HepG2 (cell line): ENCODE data around the gene ZBTB32. TPM values are rescaled to one million over a fixed set of nuclear protein-coding genes. Genes with fewer than 3 reads are reported as not detected.

Source experiments
- ATAC-seq: fragments of 200-7000 bp; cut with Tn5 transposase; 3 replicates; pipeline ENCODE4 v1.9.1; 2020; ENCODE audit warnings: mild to moderate bottlenecking, moderate library complexity
- BruUV-seq: library from RNA; stranded (reverse); fragments of 400-500 nt; replicated peaks from 2 replicates; lab custom pipeline; 2021; lab: Mats Ljungman, UMichigan
- CTCF ChIA-PET: fragments of 300-600 bp; formaldehyde crosslinking; extraction: SDS; loops from one replicate; lab custom pipeline; 2021; ENCODE audit warnings: low total read pairs, inconsistent platforms, low intra/inter-chr PET ratio; lab: Yijun Ruan, JAX
- POLR2A ChIA-PET: fragments of 350-600 bp; sonication (Branson Sonifier 250); formaldehyde crosslinking; loops from one replicate; lab custom pipeline; 2020; ENCODE audit warnings: antibody characterized with exemption, inconsistent platforms; lab: Yijun Ruan, JAX
- DNase-seq: peaks from one replicate; pipeline ENCODE4 v3.0.0-alpha.2; 2015; ENCODE audit warnings: low spot score
- FAIRE-seq: peaks from 3 replicates; lab custom pipeline; 2011; peaks lifted over from hg19 to GRCh38; lab: Jason Lieb, UNC
- H2AFZ ChIP-seq: one replicate; pipeline ENCODE4 v1.6.1; 2011; ENCODE audit warnings: low read length, inconsistent platforms
- H3K27ac ChIP-seq: fragments of 300-600 bp; 3 replicates; pipeline ENCODE4 v1.8.0; 2011; ENCODE audit warnings: mixed run types, mild to moderate bottlenecking, mixed read lengths, low read length, inconsistent platforms; ENCODE audit not compliant: insufficient read depth; ENCODE audit errors: extremely low read length
- H3K27me3 ChIP-seq, 2 experiments: fragments of 200-600 bp in 1 of 2; 2 replicates in 1 of 2; 3 replicates in 1 of 2; pipeline versions ENCODE4 v1.6.0 to v1.8.0; 2011; ENCODE audit warnings: low read length in 2 of 2, mild to moderate bottlenecking in 2 of 2, moderate library complexity in 2 of 2, inconsistent platforms in 1 of 2; ENCODE audit not compliant: insufficient read depth in 2 of 2, control insufficient read depth in 1 of 2
- H3K36me3 ChIP-seq, 2 experiments: fragments of 200-600 bp in 1 of 2; replicated peaks in 1 of 2; 2 replicates in 1 of 2; 3 replicates in 1 of 2; pipeline versions ENCODE4 v1.5.1 to v1.8.0; 2011; ENCODE audit warnings: low read length in 2 of 2, inconsistent platforms in 1 of 2; ENCODE audit not compliant: insufficient read depth in 2 of 2, control insufficient read depth in 1 of 2
- H3K4me1 ChIP-seq: 2 replicates; pipeline ENCODE4 v1.5.1; 2012; ENCODE audit warnings: low read length, inconsistent platforms; ENCODE audit not compliant: insufficient read depth
- H3K4me2 ChIP-seq: 2 replicates; pipeline ENCODE4 v1.6.0; 2011; ENCODE audit warnings: low read depth, low read length, inconsistent platforms
- H3K4me3 ChIP-seq, 3 experiments: fragments of 200-600 bp in 1 of 3; sonication (generic), shearing (Covaris generic) in 1 of 3; replicated peaks in 1 of 3; 2 replicates each; pipeline ENCODE4 v1.5.1; 2011 to 2016; ENCODE audit warnings: low read length in 3 of 3, inconsistent platforms in 2 of 3, low read depth in 2 of 3, mild to moderate bottlenecking in 2 of 3, control low read depth in 1 of 3, mixed read lengths in 1 of 3; ENCODE audit not compliant: insufficient read depth in 1 of 3
- H3K79me2 ChIP-seq: one replicate; pipeline ENCODE4 v1.6.1; 2011; ENCODE audit warnings: low read length, inconsistent platforms; ENCODE audit not compliant: insufficient read depth
- H3K9ac ChIP-seq: 2 replicates; pipeline ENCODE4 v1.6.0; 2011; ENCODE audit warnings: mild to moderate bottlenecking, low read depth, low read length, inconsistent platforms; ENCODE audit not compliant: insufficient read depth
- H3K9me3 ChIP-seq: 2 replicates; pipeline ENCODE4 v1.5.1; 2012; ENCODE audit warnings: mild to moderate bottlenecking, low read length
- H4K20me1 ChIP-seq: 2 replicates; pipeline ENCODE4 v1.6.0; 2011; ENCODE audit warnings: inconsistent platforms, mild to moderate bottlenecking, low read length, moderate library complexity; ENCODE audit not compliant: insufficient read depth
- AGO1 ChIP-seq: fragments of 200-400 bp; formaldehyde crosslinking; IDR thresholded peaks from 2 replicates; pipeline ENCODE4 v1.6.1; 2017; ENCODE audit warnings: mild to moderate bottlenecking, low read depth, low read length, moderate library complexity; ENCODE audit not compliant: poor library complexity, severe bottlenecking
- FOXO1 ChIP-seq: sonication (generic); formaldehyde crosslinking; IDR thresholded peaks from 2 replicates; pipeline ENCODE4 v1.4.0; 2020; ENCODE audit warnings: missing genetic modification reagents
- GMEB2 ChIP-seq: IDR thresholded peaks from 2 replicates; pipeline ENCODE4 v1.6.1; 2016; ENCODE audit warnings: missing biosample characterization, missing genetic modification reagents, low read depth
- HCFC1 ChIP-seq: fragments of 150-350 bp; IDR thresholded peaks from 2 replicates; pipeline ENCODE4 v1.6.1; 2014; ENCODE audit warnings: low read depth, low read length
- HES4 ChIP-seq: sonication (generic); formaldehyde crosslinking; IDR thresholded peaks from 2 replicates; pipeline ENCODE4 v1.9.0; 2021; ENCODE audit warnings: mild to moderate bottlenecking, missing genetic modification reagents, borderline replicate concordance
- HINFP ChIP-seq: sonication (generic); formaldehyde crosslinking; IDR thresholded peaks from 2 replicates; pipeline ENCODE4 v1.4.0; 2020; ENCODE audit warnings: low read depth, mild to moderate bottlenecking, missing genetic modification reagents
- HMGXB4 ChIP-seq, 2 experiments: sonication (generic) in 1 of 2; formaldehyde crosslinking in 1 of 2; IDR thresholded peaks; 2 replicates each; pipeline versions ENCODE4 v1.4.0 to v1.6.1; 2018 to 2020; ENCODE audit warnings: missing genetic modification reagents in 2 of 2, borderline replicate concordance in 1 of 2, low read depth in 1 of 2, mild to moderate bottlenecking in 1 of 2, missing biosample characterization in 1 of 2
- HNRNPUL1 ChIP-seq: fragments of 200-400 bp; formaldehyde crosslinking; IDR thresholded peaks from 2 replicates; pipeline ENCODE4 v1.6.1; 2017; ENCODE audit warnings: low read depth, mild to moderate bottlenecking, low read length, moderate library complexity
- KAT2B ChIP-seq: fragments of 150-350 bp; IDR thresholded peaks from 2 replicates; pipeline ENCODE4 v1.6.1; 2014; ENCODE audit warnings: low read depth, low read length, borderline replicate concordance
- MEIS2 ChIP-seq: sonication (generic); formaldehyde crosslinking; IDR thresholded peaks from 2 replicates; pipeline ENCODE4 v1.9.0; 2021; ENCODE audit warnings: mild to moderate bottlenecking, missing genetic modification reagents
- MTF2 ChIP-seq: sonication (generic); formaldehyde crosslinking; IDR thresholded peaks from 2 replicates; pipeline ENCODE4 v1.5.0; 2020; ENCODE audit warnings: missing genetic modification reagents, borderline replicate concordance
- MYNN ChIP-seq: sonication (generic); formaldehyde crosslinking; IDR thresholded peaks from 2 replicates; pipeline ENCODE4 v1.4.0; 2020; ENCODE audit warnings: mild to moderate bottlenecking, low read depth, missing genetic modification reagents
- NFKB2 ChIP-seq: sonication (generic); formaldehyde crosslinking; IDR thresholded peaks from 2 replicates; pipeline ENCODE4 v1.4.0; 2020; ENCODE audit warnings: missing genetic modification reagents, borderline replicate concordance
- PITX1 ChIP-seq: sonication (generic); formaldehyde crosslinking; IDR thresholded peaks from 2 replicates; pipeline ENCODE4 v1.5.1; 2020; ENCODE audit warnings: mild to moderate bottlenecking, missing genetic modification reagents
- SATB2 ChIP-seq: sonication (generic); formaldehyde crosslinking; IDR thresholded peaks from 2 replicates; pipeline ENCODE4 v1.5.0; 2020; ENCODE audit warnings: missing genetic modification reagents
- SMARCC2 ChIP-seq: fragments of 450-650 bp; IDR thresholded peaks from 2 replicates; pipeline ENCODE4 v1.6.1; 2017; ENCODE audit warnings: antibody characterized with exemption, mild to moderate bottlenecking
- SNAPC2 ChIP-seq: sonication (generic); formaldehyde crosslinking; IDR thresholded peaks from 2 replicates; pipeline ENCODE4 v1.8.1; 2022; ENCODE audit warnings: mild to moderate bottlenecking, missing genetic modification reagents
- ZNF317 ChIP-seq: sonication (generic); formaldehyde crosslinking; IDR thresholded peaks from 2 replicates; pipeline ENCODE4 v1.5.0; 2020; ENCODE audit warnings: mild to moderate bottlenecking, missing genetic modification reagents
- ZNF451 ChIP-seq: sonication (generic); formaldehyde crosslinking; IDR thresholded peaks from 2 replicates; pipeline ENCODE4 v1.5.0; 2020; ENCODE audit warnings: mild to moderate bottlenecking, missing genetic modification reagents
- ZNF552 ChIP-seq: sonication (generic); formaldehyde crosslinking; IDR thresholded peaks from 2 replicates; pipeline ENCODE4 v1.9.0; 2022; ENCODE audit warnings: missing genetic modification reagents, mild to moderate bottlenecking, borderline replicate concordance
- WGBS: methylation state at CpG from one replicate; pipeline ENCODE4 v1.1.6; 2017; ENCODE audit warnings: low lambda C conversion rate; 5-methylcytosine and 5-hydroxymethylcytosine counted together
- in situ Hi-C: cut with HindIII; loops from 2 replicates; pipeline ENCODE4 v1.10.0; 2017; ENCODE audit warnings: low pct_unique_long_range_greater_than_20kb; ENCODE audit not compliant: extremely low pct_ligation_motif_present
- intact Hi-C: fragments of 100-400 bp; cut with micrococcal nuclease; formaldehyde crosslinking; loops from one replicate; pipeline ENCODE4 v1.10.0; 2022; ENCODE audit not compliant: unreplicated experiment
- polyA plus RNA-seq, 8 experiments: library from polyadenylated mRNA; depleted of rRNA in 3 of 8; stranded (reverse) in 7 of 8; unstranded in 1 of 8; fragments of >200 nt; fragmentation: Illumina TruSeq in 4 of 8; extraction: Trizol in 4 of 8; gene quantifications; 2 replicates each; pipeline versions ENCODE4 v1.2.1 to v1.2.3, GENCODE V29; 2011 to 2016; ENCODE audit warnings: low read depth in 4 of 8, missing spikeins in 1 of 8, mixed read lengths in 1 of 8; ENCODE audit not compliant: insufficient read depth in 1 of 8
- total RNA-seq, 5 experiments: library from RNA; depleted of rRNA; stranded (reverse); fragments of >200 nt; fragmentation: Illumina TruSeq; extraction: Trizol; gene quantifications; 2 replicates each; pipeline ENCODE4 v1.2.3, GENCODE V29; 2016; ENCODE audit warnings: low read depth in 1 of 5

The ZBTB32 gene
- total and polyA plus RNA-seq, 2 of the 13 experiments (the other 11 are each of a cell fraction or from before 2014, with no cell fraction given) = not detected

GRCh38 chr19:35757231-35757748 lies 52.9 kb downstream of the ZBTB32 start:
- CTCF ChIA-PET = no interaction called here
- WGBS = 25% methylated on average over 5 of the region's 19 CpGs
- Histone ChIP-seq H2AFZ (no peak overlapping the region), H3K27me3 (no peaks in the 10 kb centered on the region), H3K27ac (peak overlapping the region; percentile 79), H3K79me2 (peaks cover 6% of the 10 kb centered on the region), H3K4me1 (peaks cover 20% of the 10 kb centered on the region), H3K9me3 (no peaks in the 10 kb centered on the region), H3K4me3 (peak overlapping the region; percentile 65 to 83 (median 79)), H3K4me2 (peak overlapping the region; percentile 86), H3K9ac (peak overlapping the region; percentile 74), H4K20me1 (no peaks in the 10 kb centered on the region), H3K36me3 (peaks cover 5 to 34% of the 10 kb centered on the region in 2 experiments; a peak in 4 of 5 replicates)
- intact Hi-C loops (no loop called here), in situ Hi-C loops (no loop called here)
- peak; percentile 46 for ATAC-seq
- POLR2A ChIA-PET = interaction anchor here (0.7 to 1.5 kb wide), 4 partner anchors 9 to 17 kb away, joined by 3 to 17 read pairs (median 6); partner anchors contain the start of genes LIN37, PSENEN and U2AF1L4
- TSS peak; percentile 85 for BruUV-seq
- no peak for FAIRE-seq
- DNase-seq = peak; percentile 24
- peak; percentile 19; the same call in 1 of the 2 replicates for TF ChIP-seq MEIS2 (CRISPR knock-in tag)
- TF ChIP-seq SMARCC2 = no peak
- TF ChIP-seq MYNN (CRISPR knock-in tag) = no peak
- no peak for TF ChIP-seq HNRNPUL1
- no peak for TF ChIP-seq SNAPC2 (CRISPR knock-in tag)
- TF ChIP-seq PITX1 (CRISPR knock-in tag) = no peak
- 0 out of 2 replicates have a peak, but pooled peaks have one; percentile 11 for TF ChIP-seq NFKB2 (CRISPR knock-in tag)
- TF ChIP-seq ZNF552 (CRISPR knock-in tag) = no peak
- peak; percentile 76 for TF ChIP-seq AGO1
- no peak for TF ChIP-seq ZNF317 (CRISPR knock-in tag)
- TF ChIP-seq KAT2B = no peak
- no peak for TF ChIP-seq SATB2 (CRISPR knock-in tag)
- no peak for TF ChIP-seq HES4 (CRISPR knock-in tag)
- TF ChIP-seq MTF2 (CRISPR knock-in tag) = no peak
- no peak for TF ChIP-seq HCFC1
- no peak for TF ChIP-seq HINFP (CRISPR knock-in tag)
- no peak; a peak in 1 of 4 replicates for TF ChIP-seq HMGXB4 (CRISPR knock-in tag; IDR thresholded peaks at IDR 0.05; ENCODE audit: borderline replicate concordance in 1 of 2, low read depth in 1 of 2)
- no peak for TF ChIP-seq GMEB2 (CRISPR knock-in tag)
- TF ChIP-seq ZNF451 (CRISPR knock-in tag) = no peak
- TF ChIP-seq FOXO1 (CRISPR knock-in tag) = no peak
